Measurements from ENCODE around the gene ZNF521. TPM values are rescaled to one million over a fixed set of nuclear protein-coding genes. Genes with fewer than 3 reads are reported as not detected.
A peak's percentile ranks its signal among the peaks of the same experiment; 100 is the strongest.

ZNF521 gene
- 1.6 and 5.1 TPM in 2 replicates for total RNA-seq (2014; rRNA removed; shearing (Covaris generic))

- no peaks in the 10 kb centered on the region for H3K36me3 ChIP-seq (replicated peaks; ENCODE audit: control insufficient read depth, insufficient read depth, low read length)
- H3K27me3 ChIP-seq (ENCODE audit: control insufficient read depth, insufficient read depth, low read length) = peaks cover 67% of the 10 kb centered on the region
- DNase-seq = peak; percentile 92
- H3K4me3 ChIP-seq (ENCODE audit: insufficient read depth, low read depth, low read length) = peak within 1 kb of the TSS; percentile 66
These were observed at the start of gene ZNF521 for GRCh38 chr18:25351777-25352628. ZNF521 (minus strand) TSS chr18:25352166; CDS start chr18:25350946, 1,220 bp downstream.

GRCh38 chr18:25399554-25399953 lies 47.6 kb upstream of the ZNF521 start:
- Histone ChIP-seq H3K36me3 (replicated peaks; ENCODE audit: control insufficient read depth, insufficient read depth, low read length) (no peaks in the 10 kb centered on the region), H3K4me3 (ENCODE audit: insufficient read depth, low read depth, low read length) (no peak overlapping the region), H3K27me3 (ENCODE audit: control insufficient read depth, insufficient read depth, low read length) (no peaks in the 10 kb centered on the region)
- DNase-seq = no peak

- no peak for DNase-seq
These were observed 40.2 kb upstream of the ZNF521 start for GRCh38 chr18:25392192-25392591.

GRCh38 chr18:25373432-25374179 lies 21.6 kb upstream of the ZNF521 start:
- H3K27me3 ChIP-seq (ENCODE audit: control insufficient read depth, insufficient read depth, low read length) = no peaks in the 10 kb centered on the region
- no peak overlapping the region for H3K4me3 ChIP-seq (ENCODE audit: insufficient read depth, low read depth, low read length)
- no peaks in the 10 kb centered on the region for H3K36me3 ChIP-seq (replicated peaks; ENCODE audit: control insufficient read depth, insufficient read depth, low read length)
- no peak for DNase-seq

More at GRCh38 chr18:25392192-25392591, 40.2 kb upstream of the ZNF521 start:
- Histone ChIP-seq H3K36me3 (replicated peaks; ENCODE audit: control insufficient read depth, insufficient read depth, low read length) (no peaks in the 10 kb centered on the region), H3K4me3 (ENCODE audit: insufficient read depth, low read depth, low read length) (no peak overlapping the region), H3K27me3 (ENCODE audit: control insufficient read depth, insufficient read depth, low read length) (no peaks in the 10 kb centered on the region)

- Histone ChIP-seq H3K4me3 (ENCODE audit: insufficient read depth, low read depth, low read length) (no peak overlapping the region), H3K36me3 (replicated peaks; ENCODE audit: control insufficient read depth, insufficient read depth, low read length) (no peaks in the 10 kb centered on the region), H3K27me3 (ENCODE audit: control insufficient read depth, insufficient read depth, low read length) (no peaks in the 10 kb centered on the region)
- no peak for DNase-seq
These were observed 18.4 kb upstream of the ZNF521 start for GRCh38 chr18:25370391-25370790.

- DNase-seq = no peak
- Histone ChIP-seq H3K36me3 (replicated peaks; ENCODE audit: control insufficient read depth, insufficient read depth, low read length) (no peaks in the 10 kb centered on the region), H3K27me3 (ENCODE audit: control insufficient read depth, insufficient read depth, low read length) (no peaks in the 10 kb centered on the region), H3K4me3 (ENCODE audit: insufficient read depth, low read depth, low read length) (no peak overlapping the region)
These were observed 13.3 kb upstream of the ZNF521 start for GRCh38 chr18:25365242-25365641.

- Histone ChIP-seq H3K36me3 (replicated peaks; ENCODE audit: control insufficient read depth, insufficient read depth, low read length) (no peaks in the 10 kb centered on the region), H3K27me3 (ENCODE audit: control insufficient read depth, insufficient read depth, low read length) (no peaks in the 10 kb centered on the region), H3K4me3 (ENCODE audit: insufficient read depth, low read depth, low read length) (no peak overlapping the region)
- DNase-seq = no peak
These were observed 12.8 kb upstream of the ZNF521 start for GRCh38 chr18:25364732-25365131.

- peaks cover 4% of the 10 kb centered on the region for H3K27me3 ChIP-seq (ENCODE audit: control insufficient read depth, insufficient read depth, low read length)
- no peaks in the 10 kb centered on the region for H3K36me3 ChIP-seq (replicated peaks; ENCODE audit: control insufficient read depth, insufficient read depth, low read length)
These were observed 8.4 kb upstream of the ZNF521 start for GRCh38 chr18:25360301-25360899.

GRCh38 chr18:25353080-25353479 lies 1.1 kb upstream of the ZNF521 start:
- H3K27me3 ChIP-seq (ENCODE audit: control insufficient read depth, insufficient read depth, low read length) = peaks cover 56% of the 10 kb centered on the region

More at GRCh38 chr18:25360301-25360899, 8.4 kb upstream of the ZNF521 start:
- DNase-seq = no peak
- no peak overlapping the region for H3K4me3 ChIP-seq (ENCODE audit: insufficient read depth, low read depth, low read length)

GRCh38 chr18:25352629-25353005 lies 651 bp upstream of the ZNF521 start:
- peak overlapping the region; percentile 25; the same call in 1 of the 2 replicates for H3K4me3 ChIP-seq (ENCODE audit: insufficient read depth, low read depth, low read length)
- no peak for DNase-seq
- H3K36me3 ChIP-seq (replicated peaks; ENCODE audit: control insufficient read depth, insufficient read depth, low read length) = no peaks in the 10 kb centered on the region
- H3K27me3 ChIP-seq (ENCODE audit: control insufficient read depth, insufficient read depth, low read length) = peaks cover 60% of the 10 kb centered on the region

More at GRCh38 chr18:25353080-25353479, 1.1 kb upstream of the ZNF521 start:
- Histone ChIP-seq H3K4me3 (ENCODE audit: insufficient read depth, low read depth, low read length) (no peak overlapping the region), H3K36me3 (replicated peaks; ENCODE audit: control insufficient read depth, insufficient read depth, low read length) (no peaks in the 10 kb centered on the region)
- DNase-seq = no peak

GRCh38 chr18:25351280-25351775 lies 638 bp downstream of the ZNF521 start:
- peaks cover 71% of the 10 kb centered on the region for H3K27me3 ChIP-seq (ENCODE audit: control insufficient read depth, insufficient read depth, low read length)
- peak overlapping the region; percentile 66 for H3K4me3 ChIP-seq (ENCODE audit: insufficient read depth, low read depth, low read length)
- no peaks in the 10 kb centered on the region for H3K36me3 ChIP-seq (replicated peaks; ENCODE audit: control insufficient read depth, insufficient read depth, low read length)
- no peak for DNase-seq

GRCh38 chr18:25350489-25351251 lies 1.3 kb downstream of the ZNF521 start:
- Histone ChIP-seq H3K27me3 (ENCODE audit: control insufficient read depth, insufficient read depth, low read length) (peaks cover 74% of the 10 kb centered on the region), H3K36me3 (replicated peaks; ENCODE audit: control insufficient read depth, insufficient read depth, low read length) (no peaks in the 10 kb centered on the region), H3K4me3 (ENCODE audit: insufficient read depth, low read depth, low read length) (peak overlapping the region; percentile 66)
- peak; percentile 73 for DNase-seq

GRCh38 chr18:25349926-25350487 lies 2.0 kb downstream of the ZNF521 start:
- peak; percentile 80 for DNase-seq
- peaks cover 71% of the 10 kb centered on the region for H3K27me3 ChIP-seq (ENCODE audit: control insufficient read depth, insufficient read depth, low read length)
- no peaks in the 10 kb centered on the region for H3K36me3 ChIP-seq (replicated peaks; ENCODE audit: control insufficient read depth, insufficient read depth, low read length)
- peak overlapping the region; percentile 66 for H3K4me3 ChIP-seq (ENCODE audit: insufficient read depth, low read depth, low read length)

Measured in H7 (cell line).